Gastrocnemius medialis (tissue), 4 donors: ENCODE measurements around the gene AUTS2. TPM values are rescaled to one million over a fixed set of nuclear protein-coding genes. Genes with fewer than 3 reads are reported as not detected.

Experiments
- ATAC-seq, 2 donors: fragments of 150-250 bp; one replicate each; pipeline ENCODE4 v1.9.1; 2016
- DNase-seq, 2 donors: peaks; one replicate each; pipeline ENCODE4 v3.0.0-alpha.2; 2019
- H3K27ac ChIP-seq, 4 donors: fragments of 200-600 bp; sonication (generic); 1 replicate in 1 of 4; 2 replicates in 3 of 4; pipeline ENCODE4 v1.5.1; 2016 to 2018; ENCODE audit warnings: mild to moderate bottlenecking in 2 of 4, moderate library complexity in 1 of 4
- H3K27me3 ChIP-seq, 3 donors: fragments of 200-600 bp; sonication (generic) in 2 of 3; 1 replicate in 1 of 3; 2 replicates in 2 of 3; pipeline versions ENCODE4 v1.5.1 to v1.6.0; 2016 to 2019; ENCODE audit warnings: mild to moderate bottlenecking in 1 of 3, moderate library complexity in 1 of 3
- H3K36me3 ChIP-seq, 2 donors: fragments of 200-600 bp; sonication (generic) in 1 of 2; one replicate each; pipeline ENCODE4 v1.5.1; 2017 to 2018
- H3K4me1 ChIP-seq, 2 donors: fragments of 200-600 bp; sonication (generic) in 1 of 2; one replicate each; pipeline ENCODE4 v1.5.1; 2016 to 2017; ENCODE audit warnings: mild to moderate bottlenecking in 2 of 2
- H3K4me3 ChIP-seq, 4 donors: fragments of 200-600 bp; sonication (generic) in 3 of 4; 1 replicate in 1 of 4; 2 replicates in 3 of 4; pipeline ENCODE4 v1.5.1; 2016 to 2019; ENCODE audit warnings: mild to moderate bottlenecking in 2 of 4
- H3K9me3 ChIP-seq, 3 donors: fragments of 200-600 bp; sonication (generic) in 2 of 3; 1 replicate in 1 of 3; 2 replicates in 2 of 3; pipeline ENCODE4 v1.5.1; 2016 to 2019
- CTCF ChIP-seq, 5 experiments: fragments of 450-650 bp in 3 of 5; fragments of 200-600 bp in 2 of 5; sonication (generic) in 2 of 5; IDR thresholded peaks in 4 of 5; conservative IDR thresholded peaks in 1 of 5; 1 replicate in 4 of 5; 2 replicates in 1 of 5; pipeline ENCODE4 v1.5.1; 2016 to 2019; ENCODE audit warnings: antibody characterized with exemption in 5 of 5, mild to moderate bottlenecking in 3 of 5, moderate library complexity in 3 of 5
- POLR2A ChIP-seq, 2 donors: fragments of 450-650 bp; IDR thresholded peaks; one replicate each; pipeline ENCODE4 v1.6.1; 2017; ENCODE audit warnings: antibody characterized with exemption in 2 of 2, mild to moderate bottlenecking in 2 of 2, moderate library complexity in 2 of 2
- in situ Hi-C, 4 donors: fragments of 200-750 bp; cut with MboI; loops; one replicate each; pipeline versions ENCODE4 v1.15.0 to v1.8.0; 2017; ENCODE audit warnings: low sequenced_read_pairs in 4 of 4
- intact Hi-C: fragments of 100-400 bp; cut with DNase I; formaldehyde crosslinking; loops from one replicate; pipeline ENCODE4 v1.15.1; 2023; ENCODE audit warnings: low total_unique reads
- total RNA-seq, 4 donors: library from RNA; depleted of rRNA; stranded (reverse); fragments of >200 nt; gene quantifications; one replicate each; pipeline versions ENCODE4 v1.1.0 to v1.2.3, GENCODE V29; 2016

Gene AUTS2
- total RNA-seq, 4 donors from 2014 or later, result 2.5 to 16.2 (median 8.5) TPM

GRCh38 chr7:69880840-69881239, 282.6 kb downstream of the AUTS2 start:
- no peaks in the 10 kb centered on the region for H3K36me3 ChIP-seq
- H3K4me1 ChIP-seq, result peaks cover 0 to 3% of the 10 kb centered on the region in 2 donors
- TF ChIP-seq CTCF (IDR thresholded peaks at IDR 0.05 in 4 of 5, conservative IDR thresholded peaks at IDR 0.05 in 1 of 5) (no peak), POLR2A (IDR thresholded peaks at IDR 0.05) (no peak)
- no peaks in the 10 kb centered on the region for H3K27me3 ChIP-seq
- H3K27ac ChIP-seq, result no peak overlapping the region
- ATAC-seq (no peak), DNase-seq (no peak)
- in situ Hi-C loops (no loop called here), intact Hi-C loops (no loop called here)
- H3K9me3 ChIP-seq, result no peaks in the 10 kb centered on the region
- no peak overlapping the region for H3K4me3 ChIP-seq

- no peak for DNase-seq
- peaks cover 0 to 3% of the 10 kb centered on the region in 2 donors for H3K4me1 ChIP-seq
- H3K9me3 ChIP-seq, result no peaks in the 10 kb centered on the region
- no peak overlapping the region for H3K27ac ChIP-seq
- in situ Hi-C loops, result no loop called here
- no peaks in the 10 kb centered on the region for H3K36me3 ChIP-seq
- no peak for ATAC-seq
- TF ChIP-seq CTCF (IDR thresholded peaks at IDR 0.05 in 4 of 5, conservative IDR thresholded peaks at IDR 0.05 in 1 of 5) (no peak), POLR2A (IDR thresholded peaks at IDR 0.05) (no peak)
- intact Hi-C loops, result no loop called here
- H3K27me3 ChIP-seq, result no peaks in the 10 kb centered on the region
- H3K4me3 ChIP-seq, result no peak overlapping the region
Observed at GRCh38 chr7:69882269-69882668, 284.0 kb downstream of the AUTS2 start.

GRCh38 chr7:69883399-69883891, 285.2 kb downstream of the AUTS2 start:
- Histone ChIP-seq H3K36me3 (no peaks in the 10 kb centered on the region), H3K27me3 (no peaks in the 10 kb centered on the region), H3K4me3 (no peak overlapping the region), H3K9me3 (no peaks in the 10 kb centered on the region), H3K4me1 (peaks cover 0 to 3% of the 10 kb centered on the region in 2 donors), H3K27ac (no peak overlapping the region)
- in situ Hi-C loops (no loop called here), intact Hi-C loops (no loop called here)
- TF ChIP-seq POLR2A (IDR thresholded peaks at IDR 0.05) (no peak), CTCF (IDR thresholded peaks at IDR 0.05 in 4 of 5, conservative IDR thresholded peaks at IDR 0.05 in 1 of 5) (no peak)
- no peak for DNase-seq
- ATAC-seq, result no peak

GRCh38 chr7:69885431-69885830, 287.2 kb downstream of the AUTS2 start:
- Histone ChIP-seq H3K4me3 (no peak overlapping the region), H3K27me3 (no peaks in the 10 kb centered on the region), H3K36me3 (no peaks in the 10 kb centered on the region), H3K4me1 (peaks cover 0 to 3% of the 10 kb centered on the region in 2 donors), H3K27ac (no peak overlapping the region), H3K9me3 (no peaks in the 10 kb centered on the region)
- DNase-seq, result no peak
- TF ChIP-seq POLR2A (IDR thresholded peaks at IDR 0.05), result no peak
- no peak for TF ChIP-seq CTCF (IDR thresholded peaks at IDR 0.05 in 4 of 5, conservative IDR thresholded peaks at IDR 0.05 in 1 of 5)
- in situ Hi-C loops, result no loop called here
- ATAC-seq, result no peak
- intact Hi-C loops, result no loop called here
